Cardiac muscle cell (in vitro differentiated cells and primary cell): ENCODE results near the gene ETDC. TPM values are rescaled to one million over a fixed set of nuclear protein-coding genes. Genes with fewer than 3 reads are reported as not detected.

Source experiments
- DNase-seq, 2 donors: peaks; one replicate each; pipeline versions ENCODE4 v3.0.0 to v3.0.0-alpha.2; 2010 to 2017; ENCODE audit warnings: low read depth in 1 of 2, low spot score in 1 of 2
- H3K27ac ChIP-seq: fragments of 200-600 bp; sonication (generic); 2 replicates; pipeline ENCODE4 v1.5.1; 2016
- H3K27me3 ChIP-seq: fragments of 200-600 bp; sonication (generic); 2 replicates; pipeline ENCODE4 v1.6.0; 2016; ENCODE audit warnings: control low read depth
- H3K36me3 ChIP-seq: fragments of 200-600 bp; sonication (generic); 2 replicates; pipeline ENCODE4 v1.5.1; 2016; ENCODE audit warnings: control low read depth
- H3K4me1 ChIP-seq: fragments of 200-600 bp; sonication (generic); 2 replicates; pipeline ENCODE4 v1.8.1; 2017; ENCODE audit warnings: low read depth, mild to moderate bottlenecking, mixed run types
- H3K4me3 ChIP-seq: fragments of 200-600 bp; sonication (generic); 2 replicates; pipeline ENCODE4 v1.5.1; 2016; ENCODE audit warnings: mild to moderate bottlenecking
- H3K9me3 ChIP-seq: fragments of 200-600 bp; sonication (generic); 2 replicates; pipeline ENCODE4 v1.5.1; 2017; ENCODE audit warnings: low read depth, mild to moderate bottlenecking, control low read depth
- CTCF ChIP-seq: IDR thresholded peaks from 2 replicates; pipeline ENCODE4 v1.5.1; 2012; ENCODE audit warnings: low read depth, mild to moderate bottlenecking, low read length
- polyA plus RNA-seq: library from polyadenylated mRNA; unstranded; fragments of >200 nt; fragmentation: Nextera tagmentation; extraction: Ambion mirVana; gene quantifications from 2 replicates; pipeline ENCODE4 v1.2.1, GENCODE V29; 2016
- total RNA-seq: library from RNA; depleted of rRNA; stranded (reverse); fragments of >200 nt; gene quantifications from 2 replicates; pipeline ENCODE4 v1.2.3, GENCODE V29; 2016

The ETDC gene
- total and polyA plus RNA-seq, 2 experiments from 2014 or later = not detected

GRCh38 chrX:135346975-135347374 lies 37.7 kb downstream of the ETDC start:
- H3K4me3 ChIP-seq = no peak overlapping the region
- no peak for TF ChIP-seq CTCF
- peak in 1 of 2 donors; percentile 69 for DNase-seq
- H3K4me1 ChIP-seq = no peaks in the 10 kb centered on the region
- H3K27ac ChIP-seq = no peak overlapping the region
- H3K36me3 ChIP-seq = no peaks in the 10 kb centered on the region
- H3K9me3 ChIP-seq = no peaks in the 10 kb centered on the region
- no peaks in the 10 kb centered on the region for H3K27me3 ChIP-seq

GRCh38 chrX:135347381-135348016 lies 38.2 kb downstream of the ETDC start:
- no peaks in the 10 kb centered on the region for H3K36me3 ChIP-seq
- no peak overlapping the region for H3K4me3 ChIP-seq
- H3K27ac ChIP-seq = no peak overlapping the region
- TF ChIP-seq CTCF = no peak
- no peak for DNase-seq
- H3K4me1 ChIP-seq = no peaks in the 10 kb centered on the region
- H3K9me3 ChIP-seq = no peaks in the 10 kb centered on the region
- no peaks in the 10 kb centered on the region for H3K27me3 ChIP-seq

GRCh38 chrX:135354288-135354687 lies 45.0 kb downstream of the ETDC start:
- Histone ChIP-seq H3K4me3 (no peak overlapping the region), H3K36me3 (no peaks in the 10 kb centered on the region), H3K4me1 (no peaks in the 10 kb centered on the region), H3K9me3 (no peaks in the 10 kb centered on the region), H3K27me3 (no peaks in the 10 kb centered on the region), H3K27ac (no peak overlapping the region)
- no peak for DNase-seq
- TF ChIP-seq CTCF = no peak

Other genes with a start within 250 kb of the ETDC start
- 19.4 and 29.3 TPM in 2 replicates for gene SMIM10L2B, start 210.8 kb upstream of the ETDC start, total RNA-seq
- 13.7 and 20.1 TPM in 2 replicates for gene SMIM10L2B, start 210.8 kb upstream of the ETDC start, polyA plus RNA-seq
- not detected in 2 replicates for gene ETDB, start 189.0 kb upstream of the ETDC start, total RNA-seq
- gene ETDB, start 189.0 kb upstream of the ETDC start, polyA plus RNA-seq = not detected in 2 replicates
- gene CT55, start 138.1 kb upstream of the ETDC start, total RNA-seq = not detected in 2 replicates
- gene CT55, start 138.1 kb upstream of the ETDC start, polyA plus RNA-seq = not detected in 2 replicates
- gene ETDA, start 57.4 kb upstream of the ETDC start, total RNA-seq = not detected in 2 replicates
- not detected in 2 replicates for gene ETDA, start 57.4 kb upstream of the ETDC start, polyA plus RNA-seq
- gene ZNF75D, start 34.6 kb downstream of the ETDC start, total RNA-seq = 5.4 and 6.6 TPM in 2 replicates
- gene ZNF75D, start 34.6 kb downstream of the ETDC start, polyA plus RNA-seq = 6.1 and 6.5 TPM in 2 replicates
- gene ZNF449, start 35.3 kb downstream of the ETDC start, total RNA-seq = 5.1 and 18.5 TPM in 2 replicates
- 11.8 and 27.8 TPM in 2 replicates for gene ZNF449, start 35.3 kb downstream of the ETDC start, polyA plus RNA-seq
- 10.7 and 17.2 TPM in 2 replicates for gene SMIM10L2A, start 112.5 kb downstream of the ETDC start, total RNA-seq
- 9.0 and 12.8 TPM in 2 replicates for gene SMIM10L2A, start 112.5 kb downstream of the ETDC start, polyA plus RNA-seq
- gene INTS6L, start 211.2 kb downstream of the ETDC start, total RNA-seq = 34.1 and 49.3 TPM in 2 replicates
- gene INTS6L, start 211.2 kb downstream of the ETDC start, polyA plus RNA-seq = 21.2 and 34.4 TPM in 2 replicates